A549 (cell line): Measurements from ENCODE around the gene FAM13A. TPM values are rescaled to one million over a fixed set of nuclear protein-coding genes. Genes with fewer than 3 reads are reported as not detected.

Source experiments
- ATAC-seq, 2 experiments: fragments of 200-7000 bp in 1 of 2; fragments of >200 bp in 1 of 2; cut with Nextera tagmentation in 1 of 2; cut with Tn5 transposase in 1 of 2; 3 replicates each; pipeline versions ENCODE4 v1.8.0 to v1.9.1; 2018 to 2020; ENCODE audit warnings: mild to moderate bottlenecking in 1 of 2, moderate library complexity in 1 of 2
- CTCF ChIA-PET: fragments of 300-600 bp; sonication (Branson Sonifier 250); formaldehyde crosslinking; extraction: SDS; loops from one replicate; lab custom pipeline; 2021; ENCODE audit warnings: antibody characterized with exemption, inconsistent platforms; lab: Yijun Ruan, JAX
- POLR2A ChIA-PET: fragments of 350-600 bp; formaldehyde crosslinking; extraction: SDS; loops from one replicate; lab custom pipeline; 2021; ENCODE audit warnings: antibody characterized with exemption, inconsistent platforms; lab: Yijun Ruan, JAX
- DNase-seq, 2 experiments: peaks; one replicate each; pipeline versions ENCODE4 v3.0.0 to v3.0.0-alpha.2; 2011 to 2016; ENCODE audit warnings: low read depth in 1 of 2, low spot score in 1 of 2
- FAIRE-seq: peaks from 2 replicates; lab custom pipeline; 2011; peaks lifted over from hg19 to GRCh38; lab: Jason Lieb, UNC
- H3K27ac ChIP-seq, 2 experiments: fragments of >200 bp; sonication (Bioruptor Twin); formaldehyde crosslinking; 3 replicates each; pipeline ENCODE4 v1.5.1; 2016 to 2017
- H3K4me1 ChIP-seq: fragments of >200 bp; sonication (Bioruptor Twin); formaldehyde crosslinking; 3 replicates; pipeline ENCODE4 v1.6.1; 2016
- H3K4me2 ChIP-seq: fragments of >200 bp; sonication (Bioruptor Twin); formaldehyde crosslinking; 3 replicates; pipeline ENCODE4 v1.6.1; 2016
- H3K4me3 ChIP-seq: fragments of >200 bp; sonication (Bioruptor Twin); formaldehyde crosslinking; 3 replicates; pipeline ENCODE4 v1.5.1; 2016
- H3K9me3 ChIP-seq: fragments of >200 bp; sonication (Bioruptor Twin); formaldehyde crosslinking; 3 replicates; pipeline ENCODE4 v1.6.1; 2016
- BHLHE40 ChIP-seq: IDR thresholded peaks from 2 replicates; pipeline ENCODE4 v1.6.1; 2012; ENCODE audit warnings: low read depth, low read length, inconsistent platforms
- CBX2 ChIP-seq: fragments of 200-600 bp; sonication (generic); IDR thresholded peaks from 2 replicates; pipeline ENCODE4 v1.6.1; 2016; ENCODE audit warnings: low read depth, mild to moderate bottlenecking, borderline replicate concordance
- CHD2 ChIP-seq: fragments of 150-350 bp; IDR thresholded peaks from 2 replicates; pipeline ENCODE4 v1.6.1; 2014; ENCODE audit warnings: low read length; ENCODE audit not compliant: partially characterized antibody
- CHD4 ChIP-seq: fragments of 200-600 bp; sonication (generic); IDR thresholded peaks from 2 replicates; pipeline ENCODE4 v1.6.1; 2016; ENCODE audit warnings: antibody characterized with exemption, mild to moderate bottlenecking, borderline replicate concordance
- EHMT2 ChIP-seq: fragments of 200-600 bp; sonication (generic); IDR thresholded peaks from 2 replicates; pipeline ENCODE4 v1.6.1; 2016; ENCODE audit warnings: antibody characterized with exemption, low read depth, mild to moderate bottlenecking, moderate library complexity
- EP300 ChIP-seq, 2 experiments: fragments of >200 bp; sonication (Bioruptor Twin); formaldehyde crosslinking; IDR thresholded peaks; 2 replicates in 1 of 2; 3 replicates in 1 of 2; pipeline ENCODE4 v1.6.1; 2016 to 2017
- ESRRA ChIP-seq: fragments of 150-350 bp; IDR thresholded peaks from 2 replicates; pipeline ENCODE4 v1.6.1; 2014; ENCODE audit warnings: mild to moderate bottlenecking, low read length, borderline replicate concordance
- HOXA7 ChIP-seq: fragments of 250-450 bp; sonication (Bioruptor Pico); IDR thresholded peaks from 2 replicates; pipeline ENCODE4 v1.5.0; 2020; ENCODE audit warnings: mild to moderate bottlenecking, moderate library complexity
- HOXB5 ChIP-seq: fragments of 250-450 bp; sonication (Bioruptor Pico); IDR thresholded peaks from 2 replicates; pipeline ENCODE4 v1.5.0; 2020; ENCODE audit warnings: mild to moderate bottlenecking, moderate library complexity
- JUNB ChIP-seq: fragments of >200 bp; sonication (Bioruptor Twin); formaldehyde crosslinking; IDR thresholded peaks from 2 replicates; pipeline ENCODE4 v1.6.1; 2016
- KDM1A ChIP-seq: fragments of 200-600 bp; sonication (generic); IDR thresholded peaks from 2 replicates; pipeline ENCODE4 v1.6.1; 2016; ENCODE audit warnings: low read depth, mild to moderate bottlenecking
- MAFK ChIP-seq: fragments of 450-650 bp; IDR thresholded peaks from 2 replicates; pipeline ENCODE4 v1.6.1; 2014; ENCODE audit not compliant: partially characterized antibody
- MAZ ChIP-seq: fragments of 150-350 bp; IDR thresholded peaks from 2 replicates; pipeline ENCODE4 v1.6.1; 2014; ENCODE audit warnings: antibody characterized with exemption, low read depth, low read length, borderline replicate concordance
- NFE2L2 ChIP-seq: fragments of 150-350 bp; conservative IDR thresholded peaks from 2 replicates; pipeline ENCODE4 v1.6.1; 2014; ENCODE audit warnings: low read length
- NPAS2 ChIP-seq: fragments of 250-450 bp; sonication (Bioruptor Pico); IDR thresholded peaks from 2 replicates; pipeline ENCODE4 v1.8.0; 2022; ENCODE audit warnings: mild to moderate bottlenecking, moderate library complexity, borderline replicate concordance
- POLR2AphosphoS2 ChIP-seq: conservative IDR thresholded peaks from 2 replicates; pipeline ENCODE4 v1.6.1; 2012; ENCODE audit warnings: low read length, improper control_type of control experiment, inconsistent platforms
- RAD21 ChIP-seq, 2 experiments: fragments of >200 bp in 1 of 2; sonication (Bioruptor Twin) in 1 of 2; formaldehyde crosslinking in 1 of 2; IDR thresholded peaks in 1 of 2; conservative IDR thresholded peaks in 1 of 2; 2 replicates in 1 of 2; 3 replicates in 1 of 2; pipeline ENCODE4 v1.6.1; 2012 to 2018; ENCODE audit warnings: inconsistent platforms in 1 of 2
- RARB ChIP-seq: fragments of 250-450 bp; sonication (Bioruptor Pico); IDR thresholded peaks from 2 replicates; pipeline ENCODE4 v1.8.0; 2021; ENCODE audit warnings: mild to moderate bottlenecking, moderate library complexity
- RCOR1 ChIP-seq: fragments of 150-350 bp; IDR thresholded peaks from 2 replicates; pipeline ENCODE4 v1.6.1; 2014; ENCODE audit warnings: antibody characterized with exemption, low read length, low read depth
- REST ChIP-seq: fragments of 200-600 bp; sonication (generic); IDR thresholded peaks from 2 replicates; pipeline ENCODE4 v1.6.1; 2016; ENCODE audit warnings: antibody characterized with exemption, mild to moderate bottlenecking, moderate library complexity
- RFX5 ChIP-seq: fragments of 450-650 bp; IDR thresholded peaks from 2 replicates; pipeline ENCODE4 v1.7.1; 2014; ENCODE audit warnings: antibody characterized with exemption, mild to moderate bottlenecking, moderate library complexity
- RNF2 ChIP-seq: fragments of 200-600 bp; sonication (generic); IDR thresholded peaks from 2 replicates; pipeline ENCODE4 v1.6.1; 2016; ENCODE audit warnings: low read depth, mild to moderate bottlenecking, antibody characterized with exemption, moderate library complexity, borderline replicate concordance
- TP53 ChIP-seq: fragments of 250-450 bp; sonication (Bioruptor Pico); IDR thresholded peaks from 2 replicates; pipeline ENCODE4 v1.5.0; 2021; ENCODE audit warnings: mild to moderate bottlenecking, moderate library complexity
- ZSCAN20 ChIP-seq: fragments of 250-450 bp; sonication (Bioruptor Pico); IDR thresholded peaks from 2 replicates; pipeline ENCODE4 v1.8.0; 2022; ENCODE audit warnings: mild to moderate bottlenecking, moderate library complexity
- WGBS: methylation state at CpG from one replicate; pipeline ENCODE4 v1.1.6; 2017; ENCODE audit errors: missing lambda C conversion rate; 5-methylcytosine and 5-hydroxymethylcytosine counted together
- polyA plus RNA-seq, 4 experiments: library from polyadenylated mRNA; depleted of rRNA in 3 of 4; stranded (reverse); fragments of >200 nt; fragmentation: RNase III in 1 of 4; extraction: RNeasy Plus Mini Kit Qiagen cat#74134 plus additional on column Dnase treatment in 1 of 4; gene quantifications; 2 replicates in 3 of 4; 3 replicates in 1 of 4; pipeline ENCODE4 v1.2.3, GENCODE V29; 2011 to 2017
- TF ChIP-seq, protein P1 (sequence below): fragments of 150-350 bp; IDR thresholded peaks from 2 replicates; pipeline ENCODE4 v1.6.1; 2014; ENCODE audit warnings: low read depth, mild to moderate bottlenecking, low read length
- TF ChIP-seq, protein P2 (sequence below): fragments of 250-450 bp; sonication (Bioruptor Pico); IDR thresholded peaks from 2 replicates; pipeline ENCODE4 v1.5.0; 2020; ENCODE audit warnings: low read depth, mild to moderate bottlenecking, moderate library complexity
- TF ChIP-seq, protein P3 (sequence below): fragments of >200 bp; sonication (Bioruptor Twin); formaldehyde crosslinking; IDR thresholded peaks from 2 replicates; pipeline ENCODE4 v1.6.1; 2016
- TF ChIP-seq, protein P4 (sequence below): fragments of 450-650 bp; IDR thresholded peaks from 2 replicates; pipeline ENCODE4 v1.6.1; 2014; ENCODE audit warnings: antibody characterized with exemption

FAM13A gene
- polyA plus RNA-seq, 2 of the 4 experiments (the other 2 are of a cell fraction) = 6.5 to 22.0 TPM

DNA sequence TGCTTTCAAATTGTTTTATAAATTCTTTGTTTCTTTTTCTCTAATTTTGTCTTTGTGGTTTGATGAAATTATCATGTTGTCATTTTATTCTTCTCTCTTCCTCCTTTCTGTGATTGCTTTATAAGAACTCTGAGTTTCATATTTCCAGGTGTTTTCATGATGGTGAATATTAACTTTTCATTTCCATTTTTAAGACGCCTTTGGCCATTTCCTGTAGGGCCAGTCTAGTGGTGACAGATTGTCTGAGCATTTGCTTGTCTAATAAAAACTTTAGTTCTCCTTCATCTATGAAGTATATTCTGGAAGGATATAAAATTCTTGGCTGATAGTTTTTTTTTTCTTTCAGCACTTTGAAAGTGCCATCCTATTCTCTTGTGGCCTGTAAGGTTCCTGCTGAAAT is 128.1 kb downstream of the FAM13A start:
- no peak for DNase-seq
- WGBS = 77% methylated on average over 1 of the region's 1 CpG
- FAIRE-seq = no peak
- H3K4me3 ChIP-seq = no peak overlapping the region
- H3K27ac ChIP-seq = no peak overlapping the region
- H3K4me1 ChIP-seq = no peaks in the 10 kb centered on the region
- ChIA-PET CTCF (no interaction called here), POLR2A (no interaction called here)
- no peak overlapping the region for H3K4me2 ChIP-seq
- no peak for ATAC-seq
- H3K9me3 ChIP-seq = no peaks in the 10 kb centered on the region
- TF ChIP-seq RFX5 (no peak), NFE2L2 (no peak), BHLHE40 (no peak), MAZ (no peak), ZSCAN20 (CRISPR knock-in tag) (no peak), MAFK (no peak), EHMT2 (no peak), RAD21 (conservative IDR thresholded peaks at IDR 0.05 in 1 of 2, IDR thresholded peaks at IDR 0.05 in 1 of 2) (no peak), CBX2 (no peak), CHD2 (no peak), REST (no peak)
- TF ChIP-seq, protein P1, sequence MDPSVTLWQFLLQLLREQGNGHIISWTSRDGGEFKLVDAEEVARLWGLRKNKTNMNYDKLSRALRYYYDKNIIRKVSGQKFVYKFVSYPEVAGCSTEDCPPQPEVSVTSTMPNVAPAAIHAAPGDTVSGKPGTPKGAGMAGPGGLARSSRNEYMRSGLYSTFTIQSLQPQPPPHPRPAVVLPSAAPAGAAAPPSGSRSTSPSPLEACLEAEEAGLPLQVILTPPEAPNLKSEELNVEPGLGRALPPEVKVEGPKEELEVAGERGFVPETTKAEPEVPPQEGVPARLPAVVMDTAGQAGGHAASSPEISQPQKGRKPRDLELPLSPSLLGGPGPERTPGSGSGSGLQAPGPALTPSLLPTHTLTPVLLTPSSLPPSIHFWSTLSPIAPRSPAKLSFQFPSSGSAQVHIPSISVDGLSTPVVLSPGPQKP = no peak
- TF ChIP-seq, protein P2, sequence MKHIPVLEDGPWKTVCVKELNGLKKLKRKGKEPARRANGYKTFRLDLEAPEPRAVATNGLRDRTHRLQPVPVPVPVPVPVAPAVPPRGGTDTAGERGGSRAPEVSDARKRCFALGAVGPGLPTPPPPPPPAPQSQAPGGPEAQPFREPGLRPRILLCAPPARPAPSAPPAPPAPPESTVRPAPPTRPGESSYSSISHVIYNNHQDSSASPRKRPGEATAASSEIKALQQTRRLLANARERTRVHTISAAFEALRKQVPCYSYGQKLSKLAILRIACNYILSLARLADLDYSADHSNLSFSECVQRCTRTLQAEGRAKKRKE = no peak

DNA sequence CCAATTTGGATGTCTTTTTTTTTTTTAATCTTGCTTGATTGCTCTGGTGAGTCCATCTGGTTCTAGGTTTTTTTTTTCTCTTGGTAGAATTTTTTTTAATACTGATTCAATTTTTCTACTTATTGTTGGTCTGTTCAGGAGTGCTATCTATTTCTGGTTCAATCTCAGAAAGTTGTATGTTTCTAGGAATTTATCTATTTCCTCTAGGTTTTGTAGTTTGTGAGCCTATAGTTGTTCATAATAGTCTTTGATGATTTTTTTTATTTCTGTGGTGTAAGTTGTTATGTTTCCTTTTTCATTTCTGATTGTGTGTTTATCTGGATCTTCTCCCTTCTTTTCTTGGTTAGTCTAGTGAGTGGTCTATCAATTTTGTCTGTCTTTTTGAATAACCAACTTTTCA is 129.6 kb downstream of the FAM13A start:
- Histone ChIP-seq H3K4me1 (no peaks in the 10 kb centered on the region), H3K9me3 (no peaks in the 10 kb centered on the region), H3K4me2 (no peak overlapping the region), H3K27ac (no peak overlapping the region), H3K4me3 (no peak overlapping the region)
- ATAC-seq (no peak), DNase-seq (no peak), FAIRE-seq (no peak)
- TF ChIP-seq, protein P1 = no peak
- TF ChIP-seq ESRRA (no peak), HOXA7 (CRISPR knock-in tag) (no peak), POLR2AphosphoS2 (no peak), CHD4 (no peak), RCOR1 (no peak), NFE2L2 (no peak), EHMT2 (no peak), HOXB5 (no peak), RARB (no peak), ZSCAN20 (CRISPR knock-in tag) (no peak), EP300 (IDR thresholded peaks at IDR 0.05) (no peak), RNF2 (no peak), TP53 (CRISPR knock-in tag) (no peak), RFX5 (no peak), KDM1A (no peak), JUNB (no peak), NPAS2 (CRISPR knock-in tag) (no peak)
- TF ChIP-seq, protein P3, sequence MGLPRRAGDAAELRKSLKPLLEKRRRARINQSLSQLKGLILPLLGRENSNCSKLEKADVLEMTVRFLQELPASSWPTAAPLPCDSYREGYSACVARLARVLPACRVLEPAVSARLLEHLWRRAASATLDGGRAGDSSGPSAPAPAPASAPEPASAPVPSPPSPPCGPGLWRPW = no peak
- TF ChIP-seq, protein P4, sequence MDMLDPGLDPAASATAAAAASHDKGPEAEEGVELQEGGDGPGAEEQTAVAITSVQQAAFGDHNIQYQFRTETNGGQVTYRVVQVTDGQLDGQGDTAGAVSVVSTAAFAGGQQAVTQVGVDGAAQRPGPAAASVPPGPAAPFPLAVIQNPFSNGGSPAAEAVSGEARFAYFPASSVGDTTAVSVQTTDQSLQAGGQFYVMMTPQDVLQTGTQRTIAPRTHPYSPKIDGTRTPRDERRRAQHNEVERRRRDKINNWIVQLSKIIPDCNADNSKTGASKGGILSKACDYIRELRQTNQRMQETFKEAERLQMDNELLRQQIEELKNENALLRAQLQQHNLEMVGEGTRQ = no peak
- ChIA-PET CTCF (no interaction called here), POLR2A (no interaction called here)
